ENCODE data around the gene PTCD1. TPM values are rescaled to one million over a fixed set of nuclear protein-coding genes. Genes with fewer than 3 reads are reported as not detected.

Gene PTCD1
- total and polyA plus RNA-seq, 2 of the 8 experiments (the other 6 are each of a cell fraction or from before 2014, with no cell fraction given): 7.5 to 7.6 TPM

GRCh38 chr7:99469381-99470065 is 30.9 kb upstream of the PTCD1 start:
- Histone ChIP-seq H3K27me3 (replicated peaks in 1 of 4; ENCODE audit: control insufficient read depth in 3 of 4, extremely low read depth in 1 of 4, insufficient read depth in 3 of 4, low read length in 3 of 4) (no peaks in the 10 kb centered on the region), H3K4ac (replicated peaks; ENCODE audit: insufficient read length, low read depth, low read length) (no peak overlapping the region), H3K9me3 (ENCODE audit: insufficient read depth in 2 of 2, low read depth in 1 of 2, low read length in 1 of 2) (no peaks in the 10 kb centered on the region), H3K9ac (replicated peaks in 1 of 4; ENCODE audit: extremely low read depth in 1 of 4, low read depth in 3 of 4, low read length in 3 of 4) (no peak overlapping the region), H2BK5ac (ENCODE audit: low read depth, low read length) (no peak overlapping the region), H4K91ac (replicated peaks; ENCODE audit: insufficient read length, low read length) (no peak overlapping the region), H2AK5ac (ENCODE audit: low read depth, low read length) (no peak overlapping the region), H4K20me1 (replicated peaks in 1 of 2; ENCODE audit: control insufficient read depth in 1 of 2, insufficient read depth in 2 of 2, low read length in 2 of 2) (no peaks in the 10 kb centered on the region), H3K27ac (ENCODE audit: low read depth, low read length) (no peak overlapping the region), H2BK120ac (replicated peaks; ENCODE audit: low read depth, low read length) (no peak overlapping the region), H3K56ac (replicated peaks; ENCODE audit: insufficient read length, low read depth, low read length) (no peak overlapping the region), H3K36me3 (ENCODE audit: control insufficient read depth in 2 of 4, insufficient read depth in 4 of 4, low read length in 3 of 4) (no peaks in the 10 kb centered on the region), H4K5ac (ENCODE audit: insufficient read length, low read depth, low read length) (no peak overlapping the region), H3K23ac (ENCODE audit: insufficient read length) (no peak overlapping the region), H3K4me1 (replicated peaks in 1 of 4; ENCODE audit: control insufficient read depth in 3 of 4, insufficient read depth in 4 of 4, low read length in 3 of 4) (peaks cover 0 to 2% (median 0%) of the 10 kb centered on the region in 4 experiments; a peak in 1 of 7 replicates), H3K79me2 (ENCODE audit: control insufficient read depth in 1 of 2, insufficient read depth in 2 of 2, low read length in 2 of 2) (peaks cover 19 to 27% of the 10 kb centered on the region in 2 experiments), H3K23me2 (ENCODE audit: low read depth, low read length) (peaks cover 14% of the 10 kb centered on the region), H3K18ac (ENCODE audit: extremely low read depth, low read length) (no peak overlapping the region), H3K4me2 (ENCODE audit: insufficient read depth in 1 of 2, low read depth in 2 of 2, low read length in 2 of 2) (peak overlapping the region; percentile 11 to 50; a peak in 3 of 4 replicates), H3K79me1 (ENCODE audit: low read depth, low read length) (peaks cover 8% of the 10 kb centered on the region), H2BK20ac (ENCODE audit: low read length) (0 out of 2 replicates have a peak overlapping the region, but pooled peaks have one; percentile 48), H4K8ac (ENCODE audit: extremely low read depth, insufficient read depth, low read length) (no peak overlapping the region), H3K14ac (ENCODE audit: insufficient read length) (no peak overlapping the region), H3K4me3 (ENCODE audit: extremely low read depth in 1 of 4, insufficient read depth in 2 of 4, low read depth in 3 of 4, low read length in 4 of 4) (peak overlapping the region in 2 of 4 experiments; percentile 17 to 46; a peak in 4 of 8 replicates), H2AFZ (ENCODE audit: low read length) (peak overlapping the region; percentile 22; the same call in 1 of the 2 replicates), H2BK12ac (ENCODE audit: low read depth, low read length) (no peak overlapping the region), H2BK15ac (ENCODE audit: low read length) (0 out of 2 replicates have a peak overlapping the region, but pooled peaks have one; percentile 47)
- CTCF ChIA-PET (ENCODE audit: partially characterized antibody): interaction anchor here (0.5 to 1.0 kb wide), 4 partner anchors 11 to 181 kb away, joined by 3 read pairs; no protein-coding TSS in a partner anchor
- TF ChIP-seq SP4 (IDR thresholded peaks at IDR 0.05; ENCODE audit: low read length): no peak
- TF ChIP-seq JUN (IDR thresholded peaks at IDR 0.05; ENCODE audit: low read depth, low read length): no peak
- TF ChIP-seq GABPA (IDR thresholded peaks at IDR 0.05; ENCODE audit: borderline replicate concordance, insufficient read depth, low read length): no peak
- no peak for TF ChIP-seq POLR2AphosphoS5 (IDR thresholded peaks at IDR 0.05; ENCODE audit: low read depth, low read length)
- TF ChIP-seq POLR2A (IDR thresholded peaks at IDR 0.05; ENCODE audit: control extremely low read depth in 1 of 2, low read depth in 2 of 2, low read length in 2 of 2): no peak
- 0 out of 2 replicates have a peak, but pooled peaks have one; percentile 26 for TF ChIP-seq TAF1 (IDR thresholded peaks at IDR 0.05; ENCODE audit: low read depth, low read length)
- TF ChIP-seq BCL11A (IDR thresholded peaks at IDR 0.05; ENCODE audit: low read depth in 2 of 2, low read length in 2 of 2): no peak
- TF ChIP-seq KDM5A (IDR thresholded peaks at IDR 0.05; ENCODE audit: low read length): no peak
- TF ChIP-seq TBP (IDR thresholded peaks at IDR 0.05; ENCODE audit: low read depth, low read length): peak; percentile 98
- no peak for TF ChIP-seq ATF2 (IDR thresholded peaks at IDR 0.05; ENCODE audit: low read length)
- POLR2A ChIA-PET (ENCODE audit: partially characterized antibody): interaction anchor here (0.8 to 8.6 kb wide), 10 partner anchors 9 to 89 kb away, joined by 3 to 63 read pairs (median 4); partner anchors contain the start of genes BUD31, CPSF4, PDAP1 and PTCD1
- DNase-seq (ENCODE audit: low read depth in 1 of 2, low spot score in 2 of 2) (no peak), FAIRE-seq (peak; percentile 76)
- 59% methylated on average over 23 of the region's 23 CpGs; no CpG with 5 or more reads in 1 of the 2 experiments for WGBS, 2 experiments (ENCODE audit: extremely low coverage in 1 of 2, insufficient coverage in 1 of 2, insufficient read length in 1 of 2, insufficient replicate concordance in 2 of 2, low coverage in 1 of 2, low lambda C conversion rate in 2 of 2, missing lambda C conversion rate in 1 of 2)
